IPS DF 4.7 (cell line): ENCODE data around the gene YIPF2.
"Not testable (repeated sequence)": the region's sequence is repeated elsewhere in the genome, so short reads cannot be mapped to it uniquely, and the experiment has no call there.

ENCODE experiments used
- DNase-seq: peaks from one replicate; pipeline ENCODE4 v3.0.0-alpha.2; 2013; ENCODE audit warnings: low spot score; ENCODE audit errors: extremely low read depth

Gene YIPF2

GRCh38 chr19:10877608-10878007 is 50.8 kb downstream of the YIPF2 start:
- not testable (repeated sequence) for DNase-seq

- DNase-seq = no peak
Measured at GRCh38 chr19:10876459-10877240, 51.8 kb downstream of the YIPF2 start.

- no peak for DNase-seq
Measured at GRCh38 chr19:10874024-10874423, 54.4 kb downstream of the YIPF2 start.

GRCh38 chr19:10872546-10873107 is 55.8 kb downstream of the YIPF2 start:
- no peak for DNase-seq
